ENCODE results near the gene WDR18.

DNA sequence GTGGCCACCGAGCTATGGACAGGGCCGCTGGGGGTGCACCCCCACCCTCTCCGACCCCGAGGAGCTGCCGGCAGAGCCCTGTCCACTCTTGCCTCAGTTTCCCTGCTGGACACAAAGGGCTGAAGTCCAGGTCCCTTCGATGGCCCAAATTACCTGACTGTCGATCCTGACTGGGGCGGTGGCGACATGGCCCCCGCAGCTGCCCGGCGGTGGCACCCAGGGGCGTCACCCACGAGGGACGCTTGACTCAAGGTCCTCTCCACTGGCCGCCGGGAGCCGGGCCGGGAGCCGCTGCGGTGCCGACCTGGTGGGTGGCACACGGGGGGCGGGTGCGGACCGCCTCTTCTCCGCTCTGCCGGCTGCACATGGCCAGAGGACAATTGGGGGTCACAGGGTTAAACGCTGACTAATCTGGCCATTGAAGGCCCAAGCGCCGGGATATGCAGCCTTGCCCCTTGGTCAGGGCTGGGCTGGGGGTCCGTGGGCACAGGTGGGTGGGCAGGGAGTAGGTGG is 42.0 kb upstream of the WDR18 start:
- TF ChIP-seq TAF1 (IDR thresholded peaks at IDR 0.05; ENCODE audit: low read depth, low read length) (no peak), RFX5 (IDR thresholded peaks at IDR 0.05; ENCODE audit: borderline replicate concordance, low read depth, low read length) (no peak), RNF2 (IDR thresholded peaks at IDR 0.05; ENCODE audit: borderline replicate concordance, low read depth, low read length, missing control alignments, poor library complexity, severe bottlenecking) (no peak)

All from H1 (cell line).